ENCODE data around the gene OR6N2. TPM values are rescaled to one million over a fixed set of nuclear protein-coding genes. Genes with fewer than 3 reads are reported as not detected.

OR6N2 gene
- total RNA-seq, 2 donors from 2014 or later, result not detected

DNA sequence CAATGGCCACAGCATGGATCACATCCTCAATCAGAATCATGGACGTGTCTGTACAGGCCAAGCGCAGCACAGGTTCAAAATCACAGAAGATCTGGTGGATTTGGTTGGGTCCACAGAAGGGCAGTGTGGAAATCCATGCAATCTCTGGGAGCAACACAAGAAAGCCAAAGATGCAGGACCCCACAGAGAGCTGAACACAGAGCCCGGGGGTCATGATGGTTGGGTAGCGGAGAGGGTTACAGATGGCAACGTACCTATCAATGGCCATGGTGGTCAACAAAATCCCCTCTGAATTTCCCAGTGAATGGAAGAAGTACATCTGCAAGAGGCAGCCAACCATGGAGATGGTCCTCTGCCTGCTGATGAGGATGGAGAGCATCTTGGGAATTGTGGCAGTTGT, 56.6 kb downstream of the OR6N2 start:
- Mint-ChIP-seq H3K27me3 (peaks cover 25% of the 10 kb centered on the region), H3K27ac (no peak overlapping the region), H3K36me3 (ENCODE audit: low read depth) (no peaks in the 10 kb centered on the region), H3K4me3 (no peak overlapping the region), H3K4me1 (no peaks in the 10 kb centered on the region), H3K9me3 (no peaks in the 10 kb centered on the region)
- ATAC-seq (replicated peaks), result no peak

Other genes with a start within 250 kb of the OR6N2 start
- gene OR6Y1, start 226.8 kb downstream of the OR6N2 start, total RNA-seq, result not detected
- gene OR6P1, start 210.6 kb downstream of the OR6N2 start, total RNA-seq, result not detected
- not detected for gene OR10X1, start 201.3 kb downstream of the OR6N2 start, total RNA-seq
- not detected for gene OR10Z1, start 175.9 kb downstream of the OR6N2 start, total RNA-seq
- under 1 TPM in 1 of 2 donors, not detected in 1; 0.42 TPM for gene SPTA1, start 94.5 kb downstream of the OR6N2 start, total RNA-seq
- not detected for gene OR6K2, start 80.6 kb downstream of the OR6N2 start, total RNA-seq
- not detected for gene OR6K3, start 60.5 kb downstream of the OR6N2 start, total RNA-seq
- not detected for gene OR6K6, start 26.5 kb downstream of the OR6N2 start, total RNA-seq
- not detected for gene OR6N1, start 9.0 kb downstream of the OR6N2 start, total RNA-seq
- not detected for gene MNDA, start 50.1 kb upstream of the OR6N2 start, total RNA-seq
- gene PYHIN1, start 150.3 kb upstream of the OR6N2 start, total RNA-seq, result 10 to 100 TPM; 19.6 to 27.8 TPM
- gene IFI16, start 228.7 kb upstream of the OR6N2 start, total RNA-seq, result 100 to 1,000 TPM; 187 to 217 TPM

Measured in activated T-helper 17 cell treated with anti-CD3 and anti-CD28 coated beads, Interleukin-2, amount 50 U/mL, for 72 hours (primary cell).